Smooth muscle cell (in vitro differentiated cells): ENCODE data around the gene SRGAP1. TPM values are rescaled to one million over a fixed set of nuclear protein-coding genes. Genes with fewer than 3 reads are reported as not detected.
"Not testable (repeated sequence)": the region's sequence is repeated elsewhere in the genome, so short reads cannot be mapped to it uniquely, and the experiment has no call there.

Source experiments
- DNase-seq: peaks from one replicate; lab custom pipeline; 2025; ENCODE audit not compliant: unreplicated experiment; lab: John Stamatoyannopoulos, UW
- H2AFZ ChIP-seq: fragments of 200-600 bp; sonication (generic); 2 replicates; pipeline ENCODE4 v1.6.0; 2016; ENCODE audit warnings: antibody characterized with exemption, low read depth, mild to moderate bottlenecking
- H3F3A ChIP-seq: fragments of 200-600 bp; sonication (generic); 2 replicates; pipeline ENCODE4 v1.6.0; 2017; ENCODE audit warnings: antibody characterized with exemption, low read depth
- H3K27ac ChIP-seq: fragments of 200-600 bp; sonication (generic); 2 replicates; pipeline ENCODE4 v1.5.1; 2016; ENCODE audit warnings: low read depth, mild to moderate bottlenecking
- H3K27me3 ChIP-seq: fragments of 200-600 bp; sonication (generic); 2 replicates; pipeline ENCODE4 v1.6.1; 2016; ENCODE audit warnings: low read depth, mild to moderate bottlenecking
- H3K36me3 ChIP-seq: fragments of 200-600 bp; sonication (generic); 2 replicates; pipeline ENCODE4 v1.5.1; 2016; ENCODE audit warnings: low read depth
- H3K4me1 ChIP-seq: fragments of 200-600 bp; sonication (generic); 2 replicates; pipeline ENCODE4 v1.5.1; 2016; ENCODE audit warnings: low read depth
- H3K4me2 ChIP-seq: fragments of 200-600 bp; sonication (generic); 2 replicates; pipeline ENCODE4 v1.6.0; 2016; ENCODE audit warnings: mild to moderate bottlenecking
- H3K4me3 ChIP-seq: fragments of 200-600 bp; sonication (generic); 2 replicates; pipeline ENCODE4 v1.5.1; 2016; ENCODE audit warnings: mild to moderate bottlenecking
- H3K79me2 ChIP-seq: fragments of 200-600 bp; sonication (generic); 2 replicates; pipeline ENCODE4 v1.6.0; 2016; ENCODE audit warnings: low read depth, mild to moderate bottlenecking
- H3K9ac ChIP-seq: fragments of 200-600 bp; sonication (generic); 2 replicates; pipeline ENCODE4 v1.6.0; 2016; ENCODE audit warnings: low read depth
- H3K9me3 ChIP-seq: fragments of 200-600 bp; sonication (generic); replicated peaks from 2 replicates; pipeline ENCODE4 v1.5.1; 2016; ENCODE audit warnings: low read depth
- H4K20me1 ChIP-seq: fragments of 200-600 bp; sonication (generic); 2 replicates; pipeline ENCODE4 v1.6.0; 2016; ENCODE audit warnings: low read depth
- CTCF ChIP-seq: fragments of 200-600 bp; sonication (generic); IDR thresholded peaks from 2 replicates; pipeline ENCODE4 v1.5.1; 2017; ENCODE audit warnings: borderline replicate concordance, mild to moderate bottlenecking, antibody characterized with exemption; ENCODE audit not compliant: insufficient read depth, poor library complexity, severe bottlenecking
- WGBS: methylation state at CpG from one replicate; pipeline ENCODE4 v1.1.7; 2016; ENCODE audit warnings: low lambda C conversion rate; 5-methylcytosine and 5-hydroxymethylcytosine counted together
- polyA plus RNA-seq: library from polyadenylated mRNA; unstranded; fragments of >200 nt; fragmentation: Nextera tagmentation; extraction: Ambion mirVana; gene quantifications from 2 replicates; pipeline ENCODE4 v1.2.1, GENCODE V29; 2016
- total RNA-seq: library from RNA; depleted of rRNA; stranded (reverse); fragments of >200 nt; gene quantifications from 2 replicates; pipeline ENCODE4 v1.2.3, GENCODE V29; 2014

SRGAP1 gene
- total and polyA plus RNA-seq, 2 experiments from 2014 or later: 4.0 to 5.9 TPM

- H3K27me3 ChIP-seq: no peaks in the 10 kb centered on the region
- no peak overlapping the region for H2AFZ ChIP-seq
- no peak overlapping the region for H3K27ac ChIP-seq
- no peaks in the 10 kb centered on the region for H4K20me1 ChIP-seq
- no peak overlapping the region for H3K9ac ChIP-seq
- H3K4me1 ChIP-seq: no peaks in the 10 kb centered on the region
- DNase-seq: no peak
- no peaks in the 10 kb centered on the region for H3K79me2 ChIP-seq
- 95% methylated on average over 2 of the region's 2 CpGs for WGBS
- H3K4me2 ChIP-seq: no peak overlapping the region
- no peaks in the 10 kb centered on the region for H3K36me3 ChIP-seq
- H3F3A ChIP-seq: no peaks in the 10 kb centered on the region
- H3K9me3 ChIP-seq: peaks cover 3% of the 10 kb centered on the region
- no peak overlapping the region for H3K4me3 ChIP-seq
- TF ChIP-seq CTCF: no peak
Observed at GRCh38 chr12:64157110-64157509, 312.6 kb downstream of the SRGAP1 start.

GRCh38 chr12:64160021-64160710, 315.7 kb downstream of the SRGAP1 start:
- H2AFZ ChIP-seq: no peak overlapping the region
- H3K9ac ChIP-seq: no peak overlapping the region
- H3F3A ChIP-seq: no peaks in the 10 kb centered on the region
- no peaks in the 10 kb centered on the region for H4K20me1 ChIP-seq
- H3K27me3 ChIP-seq: no peaks in the 10 kb centered on the region
- H3K36me3 ChIP-seq: no peaks in the 10 kb centered on the region
- WGBS: 91% methylated on average over 2 of the region's 2 CpGs
- H3K4me1 ChIP-seq: no peaks in the 10 kb centered on the region
- no peak overlapping the region for H3K27ac ChIP-seq
- no peak for DNase-seq
- H3K4me3 ChIP-seq: no peak overlapping the region
- H3K9me3 ChIP-seq: peaks cover 3% of the 10 kb centered on the region
- H3K79me2 ChIP-seq: no peaks in the 10 kb centered on the region
- TF ChIP-seq CTCF: no peak
- no peak overlapping the region for H3K4me2 ChIP-seq

GRCh38 chr12:64160711-64161060, 316.2 kb downstream of the SRGAP1 start:
- H3K36me3 ChIP-seq: no peaks in the 10 kb centered on the region
- 68% methylated on average over 2 of the region's 2 CpGs for WGBS
- H3K9me3 ChIP-seq: peaks cover 3% of the 10 kb centered on the region
- H3F3A ChIP-seq: no peaks in the 10 kb centered on the region
- no peaks in the 10 kb centered on the region for H3K4me1 ChIP-seq
- H2AFZ ChIP-seq: no peak overlapping the region
- TF ChIP-seq CTCF: no peak
- H3K27ac ChIP-seq: no peak overlapping the region
- no peak overlapping the region for H3K4me3 ChIP-seq
- H3K27me3 ChIP-seq: no peaks in the 10 kb centered on the region
- H3K4me2 ChIP-seq: no peak overlapping the region
- no peak overlapping the region for H3K9ac ChIP-seq
- DNase-seq: no peak
- no peaks in the 10 kb centered on the region for H3K79me2 ChIP-seq
- no peaks in the 10 kb centered on the region for H4K20me1 ChIP-seq

- 80% methylated on average over 3 of the region's 3 CpGs for WGBS
- H3K36me3 ChIP-seq, H3K4me2 ChIP-seq, H3K27me3 ChIP-seq, H4K20me1 ChIP-seq, H3K9me3 ChIP-seq, H2AFZ ChIP-seq, H3F3A ChIP-seq, H3K9ac ChIP-seq, H3K27ac ChIP-seq, DNase-seq, H3K4me3 ChIP-seq, H3K79me2 ChIP-seq, H3K4me1 ChIP-seq: not testable (repeated sequence)
Observed at GRCh38 chr12:64166606-64167005, 322.1 kb downstream of the SRGAP1 start.

GRCh38 chr12:64167041-64167440, 322.5 kb downstream of the SRGAP1 start:
- DNase-seq, H3K27me3 ChIP-seq, H3K4me3 ChIP-seq, H3K27ac ChIP-seq, H4K20me1 ChIP-seq, H3K9ac ChIP-seq, H3K4me2 ChIP-seq, H3K4me1 ChIP-seq, H3K9me3 ChIP-seq, H3K36me3 ChIP-seq, H3F3A ChIP-seq, H2AFZ ChIP-seq, H3K79me2 ChIP-seq: not testable (repeated sequence)
- WGBS: 91% methylated on average over 1 of the region's 1 CpG
